Dendritic cell treated with granulocyte-macrophage colony-stimulating factor and Interleukin-4, amounts not matched to agents 40 ng/mL and 50 ng/mL, for 4 days (primary cell): Measurements from ENCODE around the gene RING1.

Experiments
- H3K27ac Mint-ChIP-seq: one replicate; pipeline ENCODE4 v1.8.0; 2022; ENCODE audit warnings: mild to moderate bottlenecking, mixed read lengths
- H3K27me3 Mint-ChIP-seq: one replicate; pipeline ENCODE4 v1.8.0; 2022; ENCODE audit warnings: mild to moderate bottlenecking, mixed read lengths
- H3K36me3 Mint-ChIP-seq: one replicate; pipeline ENCODE4 v1.8.0; 2022; ENCODE audit warnings: low read depth, mixed read lengths
- H3K4me1 Mint-ChIP-seq: one replicate; pipeline ENCODE4 v1.8.0; 2022; ENCODE audit warnings: low read depth, mixed read lengths
- H3K4me3 Mint-ChIP-seq: one replicate; pipeline ENCODE4 v1.8.0; 2022; ENCODE audit warnings: mild to moderate bottlenecking, moderate library complexity, mixed read lengths
- H3K9me3 Mint-ChIP-seq: one replicate; pipeline ENCODE4 v1.8.0; 2022; ENCODE audit warnings: mixed read lengths
- intact Hi-C: fragments of 100-400 bp; cut with micrococcal nuclease; formaldehyde crosslinking; loops from one replicate; pipeline ENCODE4 v1.15.0; 2022

The RING1 gene

DNA sequence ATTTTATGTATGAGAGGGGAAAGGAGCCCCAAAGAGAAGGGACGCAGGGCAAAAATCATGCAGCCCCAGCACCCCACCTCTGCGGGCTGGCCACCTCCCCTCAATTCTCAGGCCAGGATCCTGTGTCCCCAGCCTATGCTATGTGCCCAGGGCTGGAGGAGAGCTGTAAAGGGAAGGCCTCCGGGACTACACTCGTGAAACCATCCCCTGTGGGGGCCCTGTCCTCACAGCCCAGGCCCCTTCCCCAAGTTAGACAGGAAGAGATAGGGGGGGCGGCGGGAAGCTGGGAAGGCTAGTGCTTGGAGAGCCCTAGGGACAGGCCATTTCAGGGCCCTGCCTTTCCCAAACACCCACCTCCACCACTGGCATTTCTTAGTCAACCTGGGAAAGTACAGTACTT lies 14.7 kb upstream of the RING1 start:
- peaks cover 47% of the 10 kb centered on the region for H3K27me3 Mint-ChIP-seq
- H3K4me3 Mint-ChIP-seq: no peak overlapping the region
- H3K27ac Mint-ChIP-seq: no peak overlapping the region
- peaks cover 48% of the 10 kb centered on the region for H3K36me3 Mint-ChIP-seq
- H3K4me1 Mint-ChIP-seq: peaks cover 41% of the 10 kb centered on the region
- no peaks in the 10 kb centered on the region for H3K9me3 Mint-ChIP-seq
- intact Hi-C loops: no loop called here

DNA sequence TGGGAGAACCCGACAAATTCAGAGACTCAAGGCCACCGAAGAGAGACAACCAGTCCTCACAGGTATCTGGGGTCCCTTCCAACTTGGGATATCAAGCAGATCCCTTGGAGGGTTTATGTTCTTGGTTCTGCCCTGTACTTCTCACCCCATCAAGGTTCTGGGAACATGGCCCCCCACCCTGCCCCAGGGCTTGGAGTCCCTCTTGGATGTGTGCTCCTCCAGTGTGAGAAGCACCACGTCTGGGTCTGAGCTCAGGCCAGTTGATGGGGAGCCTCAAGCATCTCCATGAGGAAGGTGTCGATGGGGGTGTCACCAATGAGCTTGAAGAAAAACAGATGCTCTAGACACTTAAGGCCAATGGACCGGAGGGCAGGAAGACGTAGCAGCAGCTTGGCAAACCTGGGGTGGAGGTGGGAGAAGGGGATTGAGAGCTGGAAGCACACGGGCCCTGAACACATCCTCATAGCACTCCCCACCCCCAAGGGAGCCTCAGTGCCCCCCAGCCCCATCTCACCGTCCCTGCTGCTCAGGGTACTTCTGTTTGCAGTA lies 13.8 kb upstream of the RING1 start:
- Mint-ChIP-seq H3K36me3 (peaks cover 54% of the 10 kb centered on the region), H3K27me3 (peaks cover 40% of the 10 kb centered on the region), H3K27ac (no peak overlapping the region), H3K9me3 (no peaks in the 10 kb centered on the region), H3K4me1 (peaks cover 50% of the 10 kb centered on the region), H3K4me3 (no peak overlapping the region)
- intact Hi-C loops: no loop called here

DNA sequence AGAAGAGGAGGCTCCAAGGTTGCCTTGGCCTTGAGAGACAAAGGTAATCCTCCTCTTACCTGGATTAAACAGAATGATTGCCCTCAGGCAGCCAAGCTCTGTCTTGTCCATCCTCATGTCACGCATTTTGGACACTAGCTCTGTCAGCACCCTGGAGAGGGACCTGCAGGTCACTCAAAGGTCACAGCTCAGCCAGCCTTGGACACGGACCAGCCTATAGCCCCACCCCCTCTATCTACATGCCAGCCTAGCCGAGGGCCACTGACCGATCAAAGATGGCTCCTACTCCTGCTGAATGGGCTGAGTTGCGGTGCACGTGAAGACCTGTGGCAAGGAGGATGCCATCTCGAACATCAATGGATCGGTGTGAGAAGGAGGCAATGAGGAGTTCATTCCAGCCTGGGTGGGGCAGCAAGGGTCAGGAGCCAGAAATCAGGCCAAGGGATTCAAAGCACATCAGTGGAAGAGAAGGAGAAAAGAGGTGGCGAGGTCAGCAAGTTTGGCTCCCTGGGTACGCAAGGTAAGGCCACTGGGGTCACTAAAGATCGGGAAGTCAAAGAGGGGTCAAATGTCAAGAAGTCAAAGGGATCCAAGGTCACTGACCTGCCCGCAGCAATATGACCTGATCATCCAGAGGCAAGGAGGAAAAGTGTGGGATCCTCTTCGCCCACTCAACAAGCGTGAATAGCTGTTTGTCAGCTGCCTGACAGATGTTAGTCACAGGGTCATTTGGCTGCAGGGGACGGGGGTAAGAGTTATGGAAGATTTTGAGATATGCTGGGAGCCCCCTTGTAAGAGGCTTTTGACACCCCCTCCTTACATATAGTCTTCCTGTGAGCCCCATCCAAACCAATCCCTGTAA lies 12.8 kb upstream of the RING1 start:
- H3K27me3 Mint-ChIP-seq: peaks cover 30% of the 10 kb centered on the region
- intact Hi-C loops: loop anchor here (5.0 kb wide), 1 partner anchor 33 kb away; no protein-coding TSS in a partner anchor
- no peaks in the 10 kb centered on the region for H3K9me3 Mint-ChIP-seq
- H3K27ac Mint-ChIP-seq: no peak overlapping the region
- peaks cover 51% of the 10 kb centered on the region for H3K4me1 Mint-ChIP-seq
- H3K4me3 Mint-ChIP-seq: no peak overlapping the region
- H3K36me3 Mint-ChIP-seq: peaks cover 60% of the 10 kb centered on the region

DNA sequence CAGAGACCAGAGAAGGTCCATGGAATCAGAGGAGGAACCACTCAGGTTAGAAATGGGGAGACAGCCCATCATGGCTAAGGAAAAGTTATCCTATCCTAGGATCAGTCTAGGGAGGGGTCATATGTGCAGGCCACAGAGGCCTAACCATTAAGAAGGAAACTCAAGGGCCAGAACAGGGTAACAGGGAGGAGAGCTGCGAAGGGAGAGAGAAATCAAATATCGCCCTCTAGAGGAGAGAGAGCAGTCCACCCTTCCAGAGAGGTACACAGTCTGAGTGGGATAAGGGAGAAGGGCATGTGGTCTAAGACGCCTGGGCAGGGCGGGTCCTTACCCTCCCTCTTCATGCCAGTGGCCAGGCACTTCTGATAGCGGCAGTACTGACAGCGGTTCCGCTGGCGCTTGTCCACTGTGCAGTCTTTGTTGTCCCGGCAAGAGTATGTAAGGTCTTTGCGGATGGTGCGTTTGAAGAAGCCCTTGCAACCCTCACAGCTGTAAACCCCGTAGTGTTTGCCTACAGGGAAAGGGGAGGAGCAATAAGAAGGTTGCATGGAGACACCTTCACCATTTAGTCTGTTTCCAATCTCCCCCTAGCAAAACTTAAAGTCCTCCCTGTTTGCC lies 10.8 kb upstream of the RING1 start:
- H3K4me3 Mint-ChIP-seq: no peak overlapping the region

DNA sequence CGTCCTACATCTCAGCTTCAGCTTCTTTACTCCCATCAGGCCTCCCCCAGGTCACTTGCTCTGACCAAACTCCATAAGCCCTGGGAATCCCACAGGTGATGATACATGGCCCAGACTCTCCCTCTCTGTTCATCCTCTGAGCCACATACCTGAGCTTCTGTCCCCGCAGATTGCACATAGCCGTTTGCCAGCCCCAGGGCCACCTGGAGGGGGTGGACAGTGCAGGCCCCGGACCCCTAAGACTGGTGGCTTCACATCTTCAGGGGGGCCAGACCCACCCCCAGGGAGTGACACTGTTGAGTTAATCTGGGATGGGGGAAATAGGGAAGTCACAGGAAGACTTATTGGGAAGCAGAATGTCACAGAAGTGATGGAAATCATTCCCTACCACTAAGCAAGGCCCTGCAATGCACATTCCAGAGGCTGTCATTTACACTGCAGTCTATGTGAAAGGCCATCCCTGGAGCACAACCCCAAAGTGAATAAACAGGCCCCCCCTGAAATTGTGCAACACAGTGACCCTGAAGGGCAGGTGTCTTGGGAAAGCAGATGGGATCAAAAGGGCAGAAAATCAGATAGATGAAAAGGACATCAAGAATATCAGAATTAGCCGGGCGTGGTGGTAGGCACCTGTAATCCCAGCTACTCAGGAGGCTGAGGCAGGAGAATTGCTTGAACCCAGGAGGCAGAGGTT lies 10.0 kb upstream of the RING1 start:
- H3K4me3 Mint-ChIP-seq: peak overlapping the region; percentile 98
- H3K27ac Mint-ChIP-seq: peak overlapping the region; percentile 99
- intact Hi-C loops: loop anchor here (5.0 kb wide), 1 partner anchor 36 kb away; no protein-coding TSS in a partner anchor
- peaks cover 87% of the 10 kb centered on the region for H3K36me3 Mint-ChIP-seq
- peaks cover 6% of the 10 kb centered on the region for H3K27me3 Mint-ChIP-seq
- no peaks in the 10 kb centered on the region for H3K9me3 Mint-ChIP-seq
- H3K4me1 Mint-ChIP-seq: peaks cover 65% of the 10 kb centered on the region

More for the DNA sequence above, 10.8 kb upstream of the RING1 start:
- Mint-ChIP-seq H3K4me1 (peaks cover 62% of the 10 kb centered on the region), H3K27me3 (peaks cover 11% of the 10 kb centered on the region), H3K27ac (peak overlapping the region; percentile 99), H3K9me3 (no peaks in the 10 kb centered on the region), H3K36me3 (peaks cover 80% of the 10 kb centered on the region)
- intact Hi-C loops: loop anchor here (5.0 kb wide), 1 partner anchor 35 kb away; no protein-coding TSS in a partner anchor

DNA sequence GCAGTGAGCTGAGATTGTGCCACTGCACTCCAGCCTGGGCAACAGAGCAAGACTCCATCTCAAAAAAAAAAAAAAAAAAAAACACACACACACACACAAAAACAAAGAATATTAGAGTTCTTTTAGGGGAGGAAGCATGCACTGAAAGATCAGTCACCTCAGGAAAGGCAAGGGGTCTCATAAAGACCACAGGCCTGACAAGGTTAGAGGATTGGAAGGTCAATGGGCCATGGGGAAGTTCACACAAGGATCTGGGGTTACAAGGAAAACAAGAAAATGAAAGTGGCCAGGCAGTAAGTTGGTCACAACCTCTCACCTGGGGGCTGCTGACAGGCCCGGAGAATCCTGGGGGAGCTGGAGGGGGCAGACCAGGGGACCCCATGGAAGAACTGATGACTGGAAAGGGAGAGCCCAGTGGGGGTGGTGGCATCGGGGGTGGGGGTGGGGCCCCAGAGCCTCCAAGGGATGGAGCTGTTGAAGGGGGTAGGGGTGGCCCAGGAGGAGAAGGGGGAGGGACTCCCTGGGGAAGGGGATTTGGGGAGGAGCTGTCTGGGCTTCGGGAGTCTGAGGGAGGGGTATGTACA lies 9.4 kb upstream of the RING1 start:
- H3K9me3 Mint-ChIP-seq: no peaks in the 10 kb centered on the region
- H3K27me3 Mint-ChIP-seq: peaks cover 2% of the 10 kb centered on the region
- H3K27ac Mint-ChIP-seq: peak overlapping the region; percentile 99
- H3K4me3 Mint-ChIP-seq: peak overlapping the region; percentile 98
- peaks cover 92% of the 10 kb centered on the region for H3K36me3 Mint-ChIP-seq
- H3K4me1 Mint-ChIP-seq: peaks cover 71% of the 10 kb centered on the region
- intact Hi-C loops: loop anchor here (5.0 kb wide), 1 partner anchor 37 kb away; no protein-coding TSS in a partner anchor

DNA sequence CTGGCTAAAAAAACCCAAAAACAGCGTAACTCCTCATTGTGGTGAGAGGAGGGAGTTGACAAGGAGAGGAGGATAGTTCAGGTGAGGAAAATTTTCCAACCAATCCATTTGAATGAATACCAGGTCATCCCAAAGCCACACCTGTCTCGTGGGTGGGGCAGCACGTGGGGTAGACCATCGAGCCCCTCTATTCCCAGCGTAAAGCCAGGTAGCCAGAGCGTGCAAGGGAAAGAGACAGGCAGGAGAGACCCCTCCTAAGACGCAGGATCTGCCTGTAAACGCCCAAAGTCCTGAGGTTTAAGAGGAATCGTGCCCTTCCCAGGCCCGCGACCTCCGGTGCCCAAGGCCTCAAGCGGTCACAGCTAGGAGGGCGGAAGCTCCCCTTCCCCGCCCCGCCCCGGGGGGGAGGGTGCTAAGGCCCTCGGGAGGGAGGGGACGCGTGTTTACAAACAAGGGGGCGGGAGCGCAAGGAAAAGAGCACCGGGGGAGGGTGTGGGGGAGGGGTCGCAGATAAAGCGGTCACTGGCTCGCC lies 8.5 kb upstream of the RING1 start:
- Mint-ChIP-seq H3K27ac (peak overlapping the region; percentile 99), H3K36me3 (peaks cover 91% of the 10 kb centered on the region), H3K9me3 (no peaks in the 10 kb centered on the region), H3K4me1 (peaks cover 78% of the 10 kb centered on the region), H3K4me3 (peak overlapping the region; percentile 98), H3K27me3 (no peaks in the 10 kb centered on the region)
- intact Hi-C loops: loop anchor here (1.0 to 5.0 kb wide), 3 partner anchors 9 to 49 kb away; partner anchors contain the start of gene RING1

DNA sequence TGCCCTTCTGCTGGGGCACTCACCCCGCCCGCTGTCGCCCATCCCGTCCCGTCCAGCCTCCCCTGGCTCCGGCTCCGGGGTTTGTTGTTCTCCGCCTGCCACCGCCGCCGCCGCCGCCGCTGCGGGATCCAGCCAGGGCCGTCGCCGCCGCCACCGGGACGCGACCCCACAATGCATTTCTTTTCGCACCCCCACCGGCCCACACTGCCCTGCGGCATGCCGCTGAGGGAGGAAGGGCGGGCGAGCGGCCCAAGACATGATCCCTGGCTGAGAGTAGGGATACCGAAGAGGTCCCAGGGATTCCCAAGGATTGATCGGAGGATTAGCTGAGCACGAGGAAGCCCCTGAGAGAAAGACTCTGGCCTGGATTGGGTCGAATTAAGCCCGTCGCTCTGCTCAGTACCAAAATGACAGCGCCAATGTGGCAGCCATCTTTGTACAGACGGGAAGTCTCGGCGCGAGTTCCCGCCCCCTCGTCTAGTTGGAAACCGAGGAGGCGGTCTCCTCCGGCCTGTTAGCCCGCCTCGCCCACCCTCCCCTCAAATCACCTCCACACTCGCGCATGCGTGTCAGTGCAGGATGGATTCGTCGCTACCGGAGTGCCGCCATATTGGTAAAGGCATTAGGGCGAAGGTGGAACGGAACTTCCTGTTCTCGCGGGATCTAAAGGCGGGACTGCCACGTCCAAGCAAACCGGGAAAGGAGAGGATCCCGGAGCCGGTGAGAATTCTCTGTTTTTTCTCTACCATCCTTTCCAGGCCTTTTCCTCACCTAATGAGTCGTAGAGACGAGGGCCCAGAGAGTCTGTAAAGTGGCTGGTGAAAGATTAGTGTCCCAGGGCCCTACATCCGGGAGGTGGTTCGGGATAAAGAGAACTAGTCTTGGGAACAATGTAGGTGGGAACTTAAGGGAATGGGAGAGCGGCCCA lies 7.8 kb upstream of the RING1 start, which contains the start of the genes RXRB and SLC39A7:
Gene RXRB (minus strand): TSS at position 447 of the 928 bp plus-strand sequence. CDS start 189 bp downstream, at position 258.
Gene SLC39A7 (plus strand): TSS at position 649 of the 928 bp plus-strand sequence. CDS start 379 bp downstream, outside the sequence.
- no peaks in the 10 kb centered on the region for H3K27me3 Mint-ChIP-seq
- peak within 1 kb of the TSS; percentile 98 for H3K4me3 Mint-ChIP-seq
- H3K9me3 Mint-ChIP-seq: no peaks in the 10 kb centered on the region
- H3K4me1 Mint-ChIP-seq: peaks cover 85% of the 10 kb centered on the region
- peaks cover 84% of the 10 kb centered on the region for H3K36me3 Mint-ChIP-seq
- H3K27ac Mint-ChIP-seq: peak within 1 kb of the TSS; percentile 99
- intact Hi-C loops: loop anchor here (1.0 to 2.0 kb wide), 2 partner anchors 8 to 48 kb away; partner anchors contain the start of gene RING1

DNA sequence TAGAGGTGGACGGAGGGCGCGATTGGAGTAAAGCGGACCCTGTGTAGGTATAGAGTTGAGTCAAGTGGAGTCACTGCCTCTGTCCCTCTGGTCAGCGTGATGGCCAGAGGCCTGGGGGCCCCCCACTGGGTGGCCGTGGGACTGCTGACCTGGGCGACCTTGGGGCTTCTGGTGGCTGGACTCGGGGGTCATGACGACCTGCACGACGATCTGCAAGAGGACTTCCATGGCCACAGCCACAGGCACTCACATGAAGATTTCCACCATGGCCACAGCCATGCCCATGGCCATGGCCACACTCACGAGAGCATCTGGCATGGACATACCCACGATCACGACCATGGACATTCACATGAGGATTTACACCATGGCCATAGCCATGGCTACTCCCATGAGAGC lies 7.2 kb upstream of the RING1 start:
- no peaks in the 10 kb centered on the region for H3K9me3 Mint-ChIP-seq
- peaks cover 86% of the 10 kb centered on the region for H3K4me1 Mint-ChIP-seq
- peaks cover under 1% of the 10 kb centered on the region for H3K27me3 Mint-ChIP-seq
- peak overlapping the region; percentile 98 for H3K4me3 Mint-ChIP-seq
- peaks cover 78% of the 10 kb centered on the region for H3K36me3 Mint-ChIP-seq
- intact Hi-C loops: loop anchor here (2.0 kb wide), 1 partner anchor 48 kb away; no protein-coding TSS in a partner anchor
- H3K27ac Mint-ChIP-seq: peak overlapping the region; percentile 99

DNA sequence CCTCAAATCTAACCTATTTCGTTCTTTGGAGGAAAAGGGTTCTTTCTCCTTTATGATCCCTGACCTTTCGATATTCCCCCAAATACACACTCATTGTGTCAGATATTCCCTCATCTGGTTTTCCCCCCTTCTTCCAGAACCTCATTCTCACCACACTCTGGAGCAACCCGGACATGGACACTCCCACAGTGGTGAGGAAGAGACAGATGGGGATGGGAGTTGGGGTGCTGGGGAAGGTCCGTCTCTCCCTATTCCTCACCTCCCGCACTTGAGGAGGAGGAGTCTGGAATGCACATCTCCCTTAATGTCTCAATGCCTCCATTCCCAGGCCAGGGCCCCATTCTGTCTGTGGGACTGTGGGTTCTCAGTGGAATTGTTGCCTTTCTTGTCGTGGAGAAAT lies 6.4 kb upstream of the RING1 start:
- intact Hi-C loops: loop anchor here (2.0 kb wide), 1 partner anchor 47 kb away; no protein-coding TSS in a partner anchor
- Mint-ChIP-seq H3K9me3 (no peaks in the 10 kb centered on the region), H3K4me3 (peak overlapping the region; percentile 98), H3K4me1 (peaks cover 83% of the 10 kb centered on the region), H3K27ac (peak overlapping the region; percentile 99), H3K27me3 (peaks cover 2% of the 10 kb centered on the region), H3K36me3 (peaks cover 70% of the 10 kb centered on the region)

DNA sequence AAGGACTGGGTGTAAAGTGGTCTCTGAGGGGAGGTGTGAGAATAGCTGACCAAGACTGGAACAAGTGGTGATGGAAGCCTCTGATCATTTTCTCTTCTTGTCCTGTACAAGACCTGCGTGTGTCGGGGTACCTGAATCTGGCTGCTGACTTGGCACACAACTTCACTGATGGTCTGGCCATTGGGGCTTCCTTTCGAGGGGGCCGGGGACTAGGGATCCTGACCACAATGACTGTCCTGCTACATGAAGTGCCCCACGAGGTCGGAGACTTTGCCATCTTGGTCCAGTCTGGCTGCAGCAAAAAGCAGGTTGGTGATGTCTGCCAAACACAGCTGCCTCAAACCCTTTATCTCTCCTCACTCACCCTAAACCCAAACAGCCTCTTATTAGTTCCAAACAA lies 5.5 kb upstream of the RING1 start:
- H3K27me3 Mint-ChIP-seq: peaks cover 5% of the 10 kb centered on the region
- no peak overlapping the region for H3K4me3 Mint-ChIP-seq
- H3K4me1 Mint-ChIP-seq: peaks cover 82% of the 10 kb centered on the region
- peaks cover 64% of the 10 kb centered on the region for H3K36me3 Mint-ChIP-seq
- intact Hi-C loops: no loop called here
- no peaks in the 10 kb centered on the region for H3K9me3 Mint-ChIP-seq
- H3K27ac Mint-ChIP-seq: peak overlapping the region; percentile 70
